A673 (cell line): ENCODE results near the gene RNF225. TPM values are rescaled to one million over a fixed set of nuclear protein-coding genes. Genes with fewer than 3 reads are reported as not detected.

Source experiments
- BruUV-seq: library from RNA; stranded (reverse); fragments of 400-500 nt; replicated peaks from 2 replicates; lab custom pipeline; 2021; lab: Mats Ljungman, UMichigan
- CTCF ChIA-PET: fragments of 300-600 bp; sonication (Branson Sonifier 250); formaldehyde crosslinking; loops from one replicate; lab custom pipeline; 2022; ENCODE audit warnings: antibody characterized with exemption; lab: Charles Lee
- POLR2A ChIA-PET: fragments of 300-600 bp; sonication (Branson Sonifier 250); formaldehyde crosslinking; loops from one replicate; lab custom pipeline; 2022; ENCODE audit warnings: antibody characterized with exemption; ENCODE audit not compliant: low non-redundant PET; lab: Charles Lee
- DNase-seq: peaks from one replicate; pipeline ENCODE4 v3.0.0-alpha.2; 2015; ENCODE audit warnings: low spot score
- H3K27ac ChIP-seq: fragments of 200-600 bp; sonication (generic); 2 replicates; pipeline ENCODE4 v1.5.1; 2016; ENCODE audit warnings: mixed run types, low read depth, mild to moderate bottlenecking, mixed read lengths, antibody characterized with exemption, low read length; ENCODE audit not compliant: poor library complexity, severe bottlenecking
- H3K27me3 ChIP-seq: fragments of 200-600 bp; sonication (generic); replicated peaks from 2 replicates; pipeline ENCODE4 v1.6.1; 2017; ENCODE audit warnings: mixed run types, low read depth, mild to moderate bottlenecking, mixed read lengths, antibody characterized with exemption, low read length; ENCODE audit not compliant: insufficient read depth, poor library complexity
- H3K36me3 ChIP-seq: fragments of 200-600 bp; sonication (generic); 2 replicates; pipeline ENCODE4 v1.6.1; 2016; ENCODE audit warnings: mixed run types, mild to moderate bottlenecking, mixed read lengths, antibody characterized with exemption, low read length; ENCODE audit not compliant: insufficient read depth, poor library complexity, severe bottlenecking
- H3K4me1 ChIP-seq: fragments of 200-600 bp; sonication (generic); 2 replicates; pipeline ENCODE4 v1.6.1; 2017; ENCODE audit warnings: mixed run types, mild to moderate bottlenecking, mixed read lengths, antibody characterized with exemption, low read length; ENCODE audit not compliant: insufficient read depth, poor library complexity, severe bottlenecking
- H3K4me3 ChIP-seq: fragments of 200-600 bp; sonication (generic); 2 replicates; pipeline ENCODE4 v1.5.1; 2016; ENCODE audit warnings: low read depth, mixed run types, mild to moderate bottlenecking, mixed read lengths, low read length; ENCODE audit not compliant: poor library complexity, severe bottlenecking
- H3K9me3 ChIP-seq: fragments of 200-600 bp; sonication (generic); 2 replicates; pipeline ENCODE4 v1.6.1; 2016; ENCODE audit warnings: mixed run types, low read depth, mild to moderate bottlenecking, mixed read lengths, antibody characterized with exemption, low read length; ENCODE audit not compliant: poor library complexity, severe bottlenecking
- CTCF ChIP-seq: fragments of 300-800, 200-600 bp; sonication (generic); conservative IDR thresholded peaks from 2 replicates; pipeline ENCODE4 v1.5.1; 2017; ENCODE audit warnings: low read depth, mild to moderate bottlenecking, antibody characterized with exemption, low read length, moderate library complexity, mixed read lengths
- EZH2 ChIP-seq: fragments of 200-600 bp; sonication (generic); IDR thresholded peaks from 2 replicates; pipeline ENCODE4 v1.6.1; 2017; ENCODE audit warnings: borderline replicate concordance, low read depth, mild to moderate bottlenecking, mixed read lengths, antibody characterized with exemption, low read length; ENCODE audit not compliant: poor library complexity, severe bottlenecking
- intact Hi-C: fragments of 100-400 bp; cut with micrococcal nuclease; formaldehyde crosslinking; loops from one replicate; pipeline ENCODE4 v1.10.0; 2022; ENCODE audit not compliant: unreplicated experiment
- total RNA-seq: library from RNA; stranded (reverse); gene quantifications from 2 replicates; pipeline ENCODE4 v1.2.3, GENCODE V29; 2021

The RNF225 gene
- total RNA-seq, 1 experiment from 2014 or later, result 0.60 TPM

GRCh38 chr19:58397533-58398037 is 2.1 kb downstream of the RNF225 start:
- Histone ChIP-seq H3K9me3 (no peaks in the 10 kb centered on the region), H3K36me3 (peaks cover 29% of the 10 kb centered on the region), H3K4me3 (no peak overlapping the region), H3K4me1 (peaks cover 10% of the 10 kb centered on the region), H3K27ac (no peak overlapping the region), H3K27me3 (no peaks in the 10 kb centered on the region)
- ChIA-PET POLR2A (no interaction called here), CTCF (no interaction called here)
- BruUV-seq, result no TSS peak
- TF ChIP-seq EZH2 (no peak), CTCF (no peak)
- intact Hi-C loops, result no loop called here
- no peak for DNase-seq

- Histone ChIP-seq H3K27ac (no peak overlapping the region), H3K36me3 (peaks cover 24% of the 10 kb centered on the region), H3K4me1 (peaks cover 13% of the 10 kb centered on the region), H3K9me3 (no peaks in the 10 kb centered on the region), H3K4me3 (no peak overlapping the region), H3K27me3 (no peaks in the 10 kb centered on the region)
- CTCF ChIA-PET, result no interaction called here
- no TSS peak for BruUV-seq
- intact Hi-C loops, result no loop called here
- DNase-seq, result no peak
- POLR2A ChIA-PET, result no interaction called here
- no peak for TF ChIP-seq EZH2
- no peak for TF ChIP-seq CTCF
These were observed 2.6 kb downstream of the RNF225 start for GRCh38 chr19:58398087-58398486.

GRCh38 chr19:58398545-58398944 is 3.1 kb downstream of the RNF225 start:
- ChIA-PET CTCF (no interaction called here), POLR2A (no interaction called here)
- H3K27ac ChIP-seq, result no peak overlapping the region
- H3K9me3 ChIP-seq, result no peaks in the 10 kb centered on the region
- no TSS peak for BruUV-seq
- peaks cover 14% of the 10 kb centered on the region for H3K4me1 ChIP-seq
- TF ChIP-seq CTCF (no peak), EZH2 (no peak)
- H3K27me3 ChIP-seq, result no peaks in the 10 kb centered on the region
- H3K36me3 ChIP-seq, result peaks cover 20% of the 10 kb centered on the region
- no peak for DNase-seq
- intact Hi-C loops, result no loop called here
- no peak overlapping the region for H3K4me3 ChIP-seq
